ENCODE measurements around the gene IL6ST.

Gene IL6ST

GRCh38 chr5:55918087-55919035, 76.4 kb downstream of the IL6ST start:
- DNase-seq (ENCODE audit: low read depth) = no peak

- DNase-seq (ENCODE audit: low read depth) = no peak
Observed at GRCh38 chr5:55917402-55918086, 77.2 kb downstream of the IL6ST start.

GRCh38 chr5:55916986-55917385, 77.8 kb downstream of the IL6ST start:
- DNase-seq (ENCODE audit: low read depth) = no peak

- no peak for DNase-seq (ENCODE audit: low read depth)
Observed at GRCh38 chr5:55915783-55916182, 79.0 kb downstream of the IL6ST start.

GRCh38 chr5:55914971-55915370, 79.8 kb downstream of the IL6ST start:
- no peak for DNase-seq (ENCODE audit: low read depth)

- DNase-seq (ENCODE audit: low read depth) = no peak
Observed at GRCh38 chr5:55913466-55914413, 81.0 kb downstream of the IL6ST start.

- DNase-seq (ENCODE audit: low read depth) = no peak
Observed at GRCh38 chr5:55911784-55912653, 82.7 kb downstream of the IL6ST start.

- DNase-seq (ENCODE audit: low read depth) = no peak
Observed at GRCh38 chr5:55908804-55909203, 86.0 kb downstream of the IL6ST start.

- no peak for DNase-seq (ENCODE audit: low read depth)
Observed at GRCh38 chr5:55907927-55908326, 86.8 kb downstream of the IL6ST start.

- no peak for DNase-seq (ENCODE audit: low read depth)
Observed at GRCh38 chr5:55905251-55905650, 89.5 kb downstream of the IL6ST start.

GRCh38 chr5:55904152-55904551, 90.6 kb downstream of the IL6ST start:
- no peak for DNase-seq (ENCODE audit: low read depth)

GRCh38 chr5:55903121-55903701, 91.6 kb downstream of the IL6ST start:
- no peak for DNase-seq (ENCODE audit: low read depth)

- DNase-seq (ENCODE audit: low read depth) = no peak
Observed at GRCh38 chr5:55902696-55903095, 92.1 kb downstream of the IL6ST start.

GRCh38 chr5:55900776-55901175, 94.0 kb downstream of the IL6ST start:
- no peak for DNase-seq (ENCODE audit: low read depth)

- DNase-seq (ENCODE audit: low read depth) = no peak
Observed at GRCh38 chr5:55900068-55900467, 94.7 kb downstream of the IL6ST start.

- no peak for DNase-seq (ENCODE audit: low read depth)
Observed at GRCh38 chr5:55899344-55899743, 95.4 kb downstream of the IL6ST start.

GRCh38 chr5:55897905-55898304, 96.9 kb downstream of the IL6ST start:
- no peak for DNase-seq (ENCODE audit: low read depth)

- DNase-seq (ENCODE audit: low read depth) = no peak
Observed at GRCh38 chr5:55897206-55897894, 97.4 kb downstream of the IL6ST start.

- no peak for DNase-seq (ENCODE audit: low read depth)
Observed at GRCh38 chr5:55896663-55897062, 98.1 kb downstream of the IL6ST start.

GRCh38 chr5:55896238-55896637, 98.5 kb downstream of the IL6ST start:
- no peak for DNase-seq (ENCODE audit: low read depth)
